Stimulated activated CD4-positive, alpha-beta T cell treated with anti-CD3 and anti-CD28 coated beads, Interleukin-1b, Interleukin-23, amount 100 ng/mL, for 48 hours (primary cell): Measurements from ENCODE around the gene RELN.

Source experiments
- DNase-seq: peaks from one replicate; pipeline ENCODE4 v3.0.0-alpha.2; 2020

Gene RELN

DNA sequence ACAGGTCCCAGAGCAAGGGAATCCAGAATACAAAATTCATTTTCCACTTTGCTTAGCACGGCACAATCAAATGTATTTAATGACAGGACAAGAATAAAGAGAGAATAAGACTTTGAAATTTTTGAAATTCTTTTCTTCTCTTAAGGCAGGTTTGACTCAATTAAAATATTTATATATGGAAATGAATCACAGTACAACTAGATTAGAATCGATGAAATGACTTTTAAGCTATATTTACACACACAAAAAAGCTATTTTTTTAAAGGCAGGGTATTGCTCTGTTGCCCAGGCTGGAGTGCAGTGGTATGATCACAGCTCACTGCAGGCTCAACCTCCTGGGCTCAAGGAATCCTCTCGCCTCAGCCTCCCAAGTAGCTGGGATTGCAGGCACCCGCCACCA lies 278.0 kb downstream of the RELN start:
- no peak for DNase-seq

- no peak for DNase-seq
Measured at GRCh38 chr7:103710247-103710646, 279.2 kb downstream of the RELN start.

DNA sequence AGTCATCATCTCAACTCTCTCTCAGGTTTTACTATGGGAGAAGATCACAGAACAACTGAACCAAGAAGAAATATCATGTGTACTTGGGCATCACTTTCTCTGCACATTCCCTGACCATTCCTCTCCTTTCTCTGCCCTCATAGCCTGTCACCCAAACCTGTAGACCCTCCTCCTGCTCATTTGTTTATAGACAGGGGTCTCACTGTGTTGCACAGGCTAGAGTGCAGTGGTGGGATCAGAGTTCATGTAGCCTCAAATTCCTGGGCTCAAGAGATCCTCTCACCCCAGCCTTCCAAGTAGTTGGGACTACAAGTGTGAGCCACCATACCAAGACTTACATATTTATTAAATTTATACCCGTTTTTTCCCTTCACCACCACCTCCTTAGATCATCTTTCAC lies 282.7 kb downstream of the RELN start:
- DNase-seq = no peak

DNA sequence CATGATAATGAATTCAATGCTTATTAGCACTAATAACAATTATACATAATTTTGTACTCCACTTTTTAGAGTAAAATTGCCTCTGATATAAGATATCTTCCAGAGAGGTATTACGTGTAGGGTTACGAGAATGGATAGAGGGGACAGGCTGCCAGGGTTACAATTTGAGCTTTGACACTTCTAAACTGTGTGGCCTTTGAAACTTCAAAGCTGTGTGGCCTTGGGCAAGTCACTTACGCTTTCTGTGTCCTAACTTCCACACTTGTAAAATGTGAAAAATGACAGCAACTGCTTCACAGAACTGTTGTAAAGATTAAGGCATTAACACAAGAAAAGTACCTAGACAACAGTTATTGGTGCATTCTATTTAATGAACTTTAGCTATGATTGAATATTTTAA lies 283.9 kb downstream of the RELN start:
- no peak for DNase-seq

GRCh38 chr7:103704701-103705100 lies 284.8 kb downstream of the RELN start:
- DNase-seq = no peak

GRCh38 chr7:103702982-103703381 lies 286.5 kb downstream of the RELN start:
- DNase-seq = no peak

DNA sequence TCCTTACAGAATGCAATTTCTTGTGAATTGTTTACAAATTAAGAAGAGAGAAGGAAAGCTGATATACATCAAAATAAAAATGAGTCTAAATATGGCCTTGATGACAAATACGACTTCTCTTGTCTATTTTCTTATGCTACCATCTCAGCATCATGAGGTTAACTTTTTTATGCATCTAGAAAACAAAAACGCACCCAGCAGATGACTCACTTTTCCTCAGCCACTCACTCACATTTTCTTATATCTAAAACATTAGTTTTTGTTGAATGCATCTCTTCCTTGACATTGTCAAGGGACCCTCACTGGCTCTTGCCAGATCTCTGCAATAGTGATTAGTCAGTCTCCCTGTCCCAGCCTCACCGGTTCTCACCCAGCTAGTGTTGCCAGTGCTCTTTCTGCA lies 287.0 kb downstream of the RELN start:
- DNase-seq = no peak

- DNase-seq = no peak
Measured at GRCh38 chr7:103699032-103699431, 290.4 kb downstream of the RELN start.

DNA sequence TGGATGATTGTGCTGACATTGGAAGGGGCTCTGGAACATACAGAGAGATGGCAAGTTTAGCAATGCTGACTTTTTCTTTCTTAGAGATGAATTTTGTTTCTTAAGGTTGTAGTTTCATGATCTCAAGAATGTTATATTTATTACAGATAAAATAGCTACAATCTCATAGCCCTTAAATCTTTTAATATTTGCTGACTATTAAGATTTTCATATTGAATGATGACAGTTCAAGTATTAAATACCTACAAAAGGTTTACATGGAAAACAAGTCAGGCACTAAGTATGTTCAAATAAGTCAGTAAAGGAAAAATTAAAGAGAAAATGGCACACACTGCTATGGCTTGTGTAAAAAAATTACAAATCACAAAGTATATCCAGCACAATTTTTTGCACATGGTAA lies 291.4 kb downstream of the RELN start:
- DNase-seq = no peak

GRCh38 chr7:103695521-103695920 lies 293.9 kb downstream of the RELN start:
- no peak for DNase-seq

GRCh38 chr7:103694304-103694703 lies 295.2 kb downstream of the RELN start:
- no peak for DNase-seq

DNA sequence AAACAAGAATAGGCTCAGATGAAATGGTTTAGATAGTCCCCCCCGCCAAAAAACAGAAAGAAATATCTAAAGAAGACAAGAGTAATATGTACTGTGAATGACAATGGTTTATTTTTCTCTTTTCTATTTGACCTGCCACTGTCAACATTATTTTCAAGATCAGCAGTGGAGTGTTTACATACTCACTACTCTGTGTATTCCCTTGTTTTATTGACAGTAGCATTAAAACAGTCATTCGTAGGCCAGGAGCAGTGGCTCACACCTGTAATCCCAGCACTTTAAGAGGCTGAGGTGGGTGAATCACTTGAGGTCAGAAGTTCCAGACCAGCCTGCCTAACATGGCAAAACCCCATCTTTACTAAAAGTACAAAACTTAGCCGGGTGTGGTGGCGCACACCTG lies 298.2 kb downstream of the RELN start:
- DNase-seq = no peak

GRCh38 chr7:103690242-103690974 lies 299.1 kb downstream of the RELN start:
- no peak for DNase-seq

DNA sequence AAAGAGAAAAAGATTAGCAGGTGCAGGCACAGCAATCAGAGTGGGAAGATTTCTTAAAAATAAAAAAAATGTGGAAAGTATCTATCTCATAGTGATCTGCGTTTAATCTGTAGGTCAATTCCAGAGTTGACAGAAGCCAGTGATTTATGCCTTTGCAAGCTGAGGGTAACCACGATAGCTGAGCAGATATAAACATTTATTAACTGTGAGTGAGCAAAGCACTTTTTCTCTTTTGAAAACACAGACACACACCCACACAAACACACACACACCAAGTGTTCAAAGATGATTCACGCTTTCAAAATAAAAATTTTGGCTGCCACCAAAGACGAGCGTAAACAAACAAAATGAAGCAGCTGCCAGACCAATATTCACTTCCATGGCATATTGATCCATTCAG lies 300.2 kb downstream of the RELN start:
- no peak for DNase-seq

- no peak for DNase-seq
Measured at GRCh38 chr7:103687951-103688350, 301.5 kb downstream of the RELN start.

DNA sequence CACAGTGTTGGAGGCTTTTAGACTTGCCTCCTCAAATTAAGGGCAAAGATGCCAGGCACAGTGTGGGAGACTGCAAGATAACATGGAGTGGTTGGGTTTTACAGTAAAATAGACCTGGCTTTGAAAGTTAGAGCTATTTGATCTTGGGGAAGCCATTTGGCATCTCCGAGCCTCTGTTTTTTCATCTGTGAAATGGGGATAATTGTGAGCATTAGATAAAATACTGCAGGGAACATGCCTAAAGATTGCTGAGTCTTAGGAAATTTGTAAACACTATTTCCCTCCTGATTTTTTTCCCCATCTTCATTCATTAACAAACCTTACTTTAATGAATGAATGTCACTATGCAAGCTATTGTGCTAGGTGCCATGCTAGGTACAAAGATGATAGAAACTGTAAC lies 302.2 kb downstream of the RELN start:
- no peak for DNase-seq

DNA sequence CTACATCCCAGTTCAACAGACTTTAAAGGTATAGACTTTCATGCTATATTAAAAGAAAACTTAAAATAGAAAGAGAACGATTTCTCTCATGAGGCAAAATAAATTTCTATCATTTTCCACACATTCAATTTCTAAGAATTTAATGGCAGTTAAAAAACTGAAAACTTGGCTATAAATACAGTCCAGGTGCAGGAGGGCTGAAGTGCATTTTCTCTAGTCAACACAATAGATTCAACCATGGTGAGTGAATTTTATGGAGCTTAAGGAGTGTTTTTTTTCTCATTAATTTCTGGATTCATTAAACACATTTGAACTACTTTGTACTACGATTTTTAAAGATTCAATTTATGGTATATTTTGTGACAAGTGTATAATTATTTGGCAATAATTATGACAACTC lies 302.7 kb downstream of the RELN start:
- DNase-seq = no peak

- no peak for DNase-seq
Measured at GRCh38 chr7:103686064-103686463, 303.4 kb downstream of the RELN start.

GRCh38 chr7:103685646-103686045 lies 303.8 kb downstream of the RELN start:
- DNase-seq = no peak

GRCh38 chr7:103683348-103683747 lies 306.1 kb downstream of the RELN start:
- DNase-seq = no peak

DNA sequence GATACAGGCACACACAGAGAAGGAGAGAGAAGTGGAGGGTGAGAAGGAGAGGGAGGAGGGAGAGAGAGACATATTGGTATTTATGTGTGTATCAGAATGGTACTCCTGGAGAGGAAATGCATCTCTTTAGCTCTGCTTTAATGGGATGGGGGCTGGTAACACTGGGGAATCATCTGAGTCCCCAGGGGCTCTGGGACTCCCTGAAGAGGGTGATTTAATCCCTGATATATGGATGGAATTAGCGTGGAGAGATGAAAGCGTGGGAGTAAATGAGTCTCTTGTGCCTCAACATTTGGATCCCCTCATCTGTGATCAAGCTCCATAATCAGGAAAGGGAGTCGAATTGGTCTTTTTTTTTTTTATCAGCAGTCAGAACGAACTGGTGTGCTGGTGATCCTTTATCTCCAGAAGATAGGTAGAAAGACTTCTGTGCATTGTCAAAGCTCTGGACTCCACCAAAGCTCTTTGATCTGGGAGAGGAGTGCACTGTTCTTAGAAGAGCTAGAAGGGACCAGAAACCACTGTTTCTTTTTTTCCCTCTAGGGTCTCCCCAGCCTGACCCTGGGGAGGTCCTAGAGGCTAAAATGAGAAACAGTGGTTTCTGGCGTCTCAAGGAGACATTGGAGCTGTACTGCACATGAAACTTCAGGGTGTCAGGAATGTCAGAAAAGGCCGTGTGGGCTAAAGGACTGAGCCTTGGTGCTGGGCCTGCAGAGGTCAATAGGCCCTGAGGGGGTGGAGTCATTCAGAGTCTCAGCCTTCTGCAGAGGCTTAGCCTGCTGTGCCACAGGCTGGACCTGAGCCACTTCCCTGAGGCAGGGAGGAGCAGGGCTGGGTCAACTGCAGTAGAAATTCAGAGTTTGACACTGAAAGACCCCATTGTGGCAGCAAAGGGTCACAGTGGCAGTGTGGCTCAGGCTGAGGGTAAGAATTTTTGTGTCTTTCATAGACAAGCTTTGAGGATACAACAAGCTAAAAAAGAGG lies 309.0 kb downstream of the RELN start:
- DNase-seq = no peak

GRCh38 chr7:103679151-103680132 lies 310.0 kb downstream of the RELN start:
- no peak for DNase-seq
